HG03196 (cell line): ENCODE data around the gene MATK.
"Not testable (repeated sequence)": the region's sequence is repeated elsewhere in the genome, so short reads cannot be mapped to it uniquely, and the experiment has no call there.

Experiments
- ATAC-seq: cut with Tn5 transposase; IDR thresholded peaks from one replicate; pipeline ENCODE4 v1.9.1; 2021; ENCODE audit not compliant: unreplicated experiment

MATK gene

DNA sequence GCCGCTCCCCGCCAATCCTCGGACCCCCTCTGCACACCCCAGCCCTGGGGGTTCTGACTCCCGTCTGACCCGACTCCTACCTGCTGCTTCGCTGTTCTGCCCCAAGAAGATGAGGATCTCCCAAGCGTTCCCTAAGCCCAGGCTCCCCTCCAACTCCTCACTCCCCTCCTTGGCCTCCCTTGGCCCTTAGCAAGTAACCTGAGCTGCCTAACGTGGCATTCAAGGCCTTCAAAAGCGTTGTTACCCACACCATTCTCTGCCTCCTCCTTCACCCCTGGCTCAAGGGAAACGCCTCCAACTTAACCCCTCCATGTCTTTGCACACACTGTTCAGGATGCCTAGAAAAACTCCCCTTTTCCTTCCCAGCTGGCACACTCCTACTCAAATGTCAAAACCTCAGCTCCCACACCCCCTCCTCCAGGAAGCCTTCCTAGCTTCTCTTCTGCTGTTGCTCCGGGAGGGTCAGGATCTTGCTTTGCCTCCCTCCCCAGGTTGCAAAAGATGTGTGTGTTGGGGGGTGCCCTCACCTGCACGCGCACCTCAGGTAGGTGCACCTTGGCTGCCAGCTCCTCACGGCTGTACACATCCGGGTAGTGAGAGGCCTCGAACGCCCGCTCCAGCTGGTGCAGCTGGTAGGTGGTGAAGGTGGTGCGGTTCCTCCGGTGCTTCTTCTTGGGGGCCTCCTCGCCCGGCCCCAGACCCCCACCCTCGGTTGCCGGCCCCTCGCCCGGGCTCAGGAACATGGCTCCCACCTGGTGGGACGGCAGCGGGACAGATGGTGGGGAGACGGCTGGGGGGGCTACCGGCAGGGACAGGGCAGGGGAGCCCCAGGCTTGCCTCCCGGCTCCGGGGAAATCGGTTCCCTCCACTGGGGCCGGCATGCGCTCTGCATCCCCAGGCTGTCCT lies 14.9 kb downstream of the MATK start:
- ATAC-seq, result no peak

DNA sequence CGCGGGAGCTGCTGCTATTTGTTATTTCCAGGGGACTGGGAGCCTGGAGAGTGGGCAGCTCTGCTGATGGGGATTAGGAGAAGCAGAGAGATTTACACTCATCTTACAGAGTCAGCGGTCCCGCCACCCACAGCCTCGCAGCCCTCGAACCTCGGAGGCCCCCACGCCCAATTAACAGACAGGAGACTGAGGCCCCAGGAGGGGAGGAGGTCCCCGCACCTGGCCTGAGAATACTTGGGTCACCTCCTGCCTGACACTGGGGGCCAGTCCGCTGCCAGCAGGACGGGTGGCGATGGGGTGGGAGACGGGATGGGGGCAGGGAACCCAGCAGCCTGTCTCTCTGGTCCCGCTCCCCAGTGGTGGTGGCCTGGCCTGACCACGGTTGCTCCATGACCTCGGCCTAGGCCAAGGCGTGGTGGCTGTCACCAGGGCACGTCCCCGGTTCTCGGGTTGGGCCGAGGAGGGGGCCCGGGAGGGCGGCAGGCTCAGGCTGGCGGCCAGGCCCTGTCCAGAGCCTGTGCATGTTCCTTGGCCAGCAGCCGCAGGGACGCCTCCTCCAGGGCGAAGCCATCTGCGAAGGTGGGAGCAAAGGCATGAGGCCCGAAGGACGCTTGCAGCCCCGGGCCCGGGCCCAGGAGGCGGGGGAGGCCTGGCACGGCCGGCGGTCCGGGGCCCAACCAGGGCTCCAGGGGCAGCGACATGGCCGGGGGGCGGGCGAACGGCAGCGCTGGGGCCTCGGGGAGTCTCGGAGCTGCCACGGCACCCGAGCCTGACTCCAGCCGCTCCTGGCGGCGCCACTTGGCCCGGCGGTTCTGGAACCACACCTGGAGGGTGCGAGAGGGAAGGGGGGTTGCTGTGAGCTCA lies 15.8 kb downstream of the MATK start:
- no peak for ATAC-seq

DNA sequence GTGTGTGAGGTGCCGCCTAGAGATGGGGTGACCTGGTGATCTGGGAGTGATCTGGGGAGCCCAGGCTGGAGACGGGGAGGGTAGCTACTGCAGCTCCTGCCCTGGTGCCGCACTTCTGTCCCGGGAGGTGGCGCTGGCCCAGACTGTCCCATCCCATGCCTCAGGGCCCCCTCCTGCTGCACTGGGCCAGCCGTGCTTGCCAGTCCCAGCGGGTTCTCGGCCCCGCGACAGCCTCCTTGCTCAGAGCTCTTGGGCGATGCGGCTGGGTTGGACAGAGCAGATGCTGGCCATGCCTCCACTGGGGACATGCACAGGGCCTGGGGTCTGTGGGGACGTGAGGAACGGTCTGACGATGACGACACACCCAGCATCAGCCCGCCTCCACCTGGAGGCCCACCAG lies 16.7 kb downstream of the MATK start:
- ATAC-seq, result no peak

DNA sequence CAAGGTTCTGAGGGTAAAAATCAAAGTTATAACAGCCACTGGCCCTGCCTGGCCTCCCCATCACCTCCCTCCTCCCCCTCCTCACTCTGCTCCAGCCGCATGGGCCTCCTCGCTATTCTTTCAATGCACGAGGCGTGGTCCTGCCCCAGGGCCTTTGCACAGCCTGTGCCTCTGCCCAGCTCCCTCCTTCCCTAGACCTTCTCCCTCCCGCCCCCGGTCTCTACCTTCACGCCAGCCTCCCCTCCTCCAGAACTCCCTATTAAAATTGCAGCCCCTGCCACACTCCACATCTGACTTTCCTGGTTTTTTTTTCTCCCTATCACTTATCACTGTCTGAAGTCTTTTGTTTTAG lies 17.5 kb downstream of the MATK start:
- no peak for ATAC-seq

DNA sequence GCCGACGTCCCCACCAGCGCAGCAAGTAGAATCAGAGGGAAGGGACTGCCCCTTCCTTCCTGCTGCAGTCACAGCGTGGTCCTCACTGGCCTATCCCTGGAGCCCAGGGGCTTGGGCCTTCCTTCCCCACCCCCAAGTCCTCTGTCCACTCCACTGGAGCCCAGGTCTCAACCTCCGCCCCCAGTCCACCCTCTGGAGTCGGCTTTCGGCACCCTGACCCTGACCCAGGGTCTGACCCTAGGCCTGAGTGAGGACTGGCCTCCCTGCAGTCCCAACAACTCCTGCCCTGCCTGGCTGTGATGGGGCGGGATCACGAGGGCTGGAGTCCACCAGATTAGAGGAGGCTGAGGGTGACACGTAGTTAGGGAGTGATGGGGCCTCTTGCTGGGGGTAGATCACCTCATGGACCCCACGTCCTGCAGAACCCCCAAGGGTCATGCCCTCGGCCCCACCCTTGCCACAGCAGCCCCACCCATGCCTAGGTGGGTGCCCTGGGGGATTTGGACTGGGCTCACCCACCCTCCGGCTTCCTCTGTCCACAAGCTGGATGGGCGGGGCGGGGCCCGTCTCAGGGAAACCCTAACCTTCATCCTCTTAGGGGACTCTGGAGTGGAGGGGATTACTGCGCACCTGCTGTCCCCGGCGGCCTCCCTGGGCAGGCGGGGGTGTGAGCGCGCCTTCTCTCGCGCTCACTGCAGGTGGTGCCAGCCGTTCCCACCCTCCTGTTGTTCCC lies 18.0 kb downstream of the MATK start:
- no peak for ATAC-seq

DNA sequence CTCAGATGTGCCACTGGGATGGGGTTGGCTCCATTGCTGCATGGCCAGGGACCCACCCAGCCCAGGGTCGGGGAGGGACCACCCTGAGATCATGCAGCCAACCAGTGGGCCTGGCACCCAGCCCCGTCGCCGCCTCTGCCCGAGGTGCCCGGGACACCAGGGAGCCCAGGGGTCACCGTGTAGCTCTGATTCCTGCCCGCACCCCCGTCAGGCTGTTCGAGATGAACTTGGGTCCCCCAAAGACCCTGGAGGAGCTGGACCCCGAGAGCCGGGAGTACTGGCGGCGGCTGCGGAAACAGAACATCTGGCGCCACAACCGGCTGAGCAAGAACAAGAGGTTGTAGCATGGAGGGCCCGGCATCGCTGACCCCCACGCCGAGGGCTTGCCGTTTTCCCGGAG lies 19.1 kb downstream of the MATK start:
- no peak for ATAC-seq

DNA sequence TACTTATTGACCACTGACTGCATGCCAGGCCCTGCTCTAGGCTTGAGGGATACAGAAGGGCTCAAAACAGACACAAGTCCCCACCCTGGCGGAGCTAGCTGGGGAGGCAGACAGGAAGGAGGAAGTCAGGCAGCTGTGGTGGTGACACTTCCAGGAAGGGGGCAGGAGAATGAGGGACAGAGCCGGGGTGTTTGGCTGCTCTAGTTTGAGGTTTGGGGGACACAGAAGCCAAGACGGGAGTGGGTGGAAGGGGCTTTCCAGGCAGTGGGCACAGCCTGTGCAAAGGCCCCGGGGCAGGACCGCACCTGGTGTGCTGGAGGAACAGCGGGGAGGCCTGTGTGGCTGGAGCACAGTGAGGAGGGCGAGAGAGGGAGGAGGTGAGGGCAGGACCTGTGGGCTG lies 19.7 kb downstream of the MATK start:
- ATAC-seq, result no peak

DNA sequence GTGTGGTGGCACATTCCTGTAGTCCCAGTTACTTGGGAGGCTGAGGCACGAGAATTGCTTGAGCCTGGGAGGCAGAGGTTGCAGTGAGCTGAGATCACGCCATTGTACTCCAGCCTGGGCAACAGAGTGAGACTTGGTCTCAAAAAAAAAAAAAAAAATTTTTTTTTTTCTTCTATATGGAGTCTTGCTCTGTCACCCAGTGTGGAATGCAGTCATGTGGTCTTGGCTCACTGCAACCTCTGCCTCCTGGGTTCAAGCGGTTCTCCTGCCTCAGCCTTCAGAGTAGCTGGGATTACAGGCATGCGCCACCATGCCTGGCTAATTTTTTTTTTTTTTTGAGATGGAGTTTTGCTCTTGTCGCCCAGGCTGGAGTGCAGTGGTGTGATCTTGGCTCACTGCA lies 20.4 kb downstream of the MATK start:
- ATAC-seq, result not testable (repeated sequence)

DNA sequence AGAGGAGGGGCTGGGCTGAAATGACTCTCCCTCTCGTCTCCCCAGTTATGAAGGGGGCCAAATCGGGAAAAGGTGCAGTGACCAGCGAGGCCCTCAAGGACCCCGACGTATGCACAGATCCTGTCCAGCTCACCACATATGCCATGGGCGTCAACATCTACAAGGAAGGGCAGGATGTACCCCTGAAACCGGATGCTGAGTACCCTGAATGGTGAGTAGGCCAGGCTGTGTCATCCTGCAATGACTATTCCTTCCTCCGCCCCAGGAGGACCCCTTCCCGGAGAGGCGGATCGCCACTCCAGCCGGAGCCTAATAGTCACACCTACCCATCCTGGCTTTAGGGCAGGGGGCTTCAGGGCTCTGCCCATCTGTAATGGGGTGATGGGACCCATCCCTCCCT lies 21.1 kb downstream of the MATK start:
- no peak for ATAC-seq

DNA sequence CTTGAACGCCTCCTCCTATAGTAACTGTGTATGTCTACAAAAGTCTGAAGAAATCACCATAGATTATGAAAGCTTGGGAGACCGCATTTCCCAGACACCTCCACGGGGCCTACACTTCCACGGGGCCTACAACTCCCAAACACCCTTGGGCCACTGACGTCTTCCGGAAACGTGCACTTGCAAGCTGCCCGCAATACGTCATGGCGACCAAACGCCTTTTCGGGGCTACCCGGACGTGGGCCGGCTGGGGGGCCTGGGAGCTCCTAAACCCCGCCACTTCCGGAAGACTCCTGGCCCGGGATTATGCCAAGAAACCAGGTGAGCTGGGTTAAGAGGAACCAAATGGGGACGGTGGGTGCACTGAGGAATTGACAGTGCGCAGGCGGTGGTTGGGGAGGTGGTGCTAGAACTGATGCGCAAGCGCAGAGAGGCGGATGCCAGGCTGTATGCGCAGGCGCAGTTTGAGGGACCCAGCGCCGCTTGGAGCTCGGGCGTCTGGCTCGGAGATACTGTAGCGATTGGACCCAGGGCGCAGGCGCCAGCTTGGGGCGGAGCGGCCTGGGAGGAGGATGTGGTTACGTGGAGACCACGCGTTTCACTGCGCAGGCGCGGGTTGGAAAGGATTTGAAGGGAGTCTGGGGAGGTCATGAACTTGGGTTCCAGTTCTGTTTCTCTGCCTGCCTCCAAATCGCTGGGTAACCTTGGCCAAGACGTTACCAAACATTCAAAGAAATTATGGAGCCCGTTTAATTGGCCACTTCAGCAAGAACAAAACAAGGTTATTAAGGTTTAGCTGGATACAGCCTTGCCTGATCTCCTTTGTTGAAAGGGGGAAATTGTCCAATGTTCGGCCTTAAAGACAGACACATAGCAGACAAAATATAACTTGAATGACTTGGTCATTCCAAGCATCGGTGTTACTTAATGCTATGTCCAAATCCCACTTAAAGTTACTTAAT lies 23.4 kb downstream of the MATK start, which contains the start of gene MRPL54:
MRPL54 (plus strand) TSS at position 182 of the 959 bp plus-strand sequence; CDS start at position 201, 19 bp downstream.
- peak; percentile 61 for ATAC-seq

DNA sequence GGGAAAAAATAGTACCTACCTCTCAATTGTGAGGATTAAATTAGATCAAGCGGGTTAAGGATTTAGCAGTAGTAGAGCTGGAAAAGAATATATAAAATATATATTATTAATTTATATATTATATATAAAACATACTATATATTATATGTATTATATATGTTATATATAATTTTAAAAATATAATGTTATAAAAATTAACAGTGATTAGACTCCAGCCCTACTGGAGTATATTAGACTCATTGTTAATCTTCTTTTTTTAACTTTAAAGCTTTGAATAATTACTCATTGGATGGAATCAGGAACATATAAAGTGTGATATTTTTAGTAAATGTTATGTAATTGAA lies 24.1 kb downstream of the MATK start:
- no peak for ATAC-seq

DNA sequence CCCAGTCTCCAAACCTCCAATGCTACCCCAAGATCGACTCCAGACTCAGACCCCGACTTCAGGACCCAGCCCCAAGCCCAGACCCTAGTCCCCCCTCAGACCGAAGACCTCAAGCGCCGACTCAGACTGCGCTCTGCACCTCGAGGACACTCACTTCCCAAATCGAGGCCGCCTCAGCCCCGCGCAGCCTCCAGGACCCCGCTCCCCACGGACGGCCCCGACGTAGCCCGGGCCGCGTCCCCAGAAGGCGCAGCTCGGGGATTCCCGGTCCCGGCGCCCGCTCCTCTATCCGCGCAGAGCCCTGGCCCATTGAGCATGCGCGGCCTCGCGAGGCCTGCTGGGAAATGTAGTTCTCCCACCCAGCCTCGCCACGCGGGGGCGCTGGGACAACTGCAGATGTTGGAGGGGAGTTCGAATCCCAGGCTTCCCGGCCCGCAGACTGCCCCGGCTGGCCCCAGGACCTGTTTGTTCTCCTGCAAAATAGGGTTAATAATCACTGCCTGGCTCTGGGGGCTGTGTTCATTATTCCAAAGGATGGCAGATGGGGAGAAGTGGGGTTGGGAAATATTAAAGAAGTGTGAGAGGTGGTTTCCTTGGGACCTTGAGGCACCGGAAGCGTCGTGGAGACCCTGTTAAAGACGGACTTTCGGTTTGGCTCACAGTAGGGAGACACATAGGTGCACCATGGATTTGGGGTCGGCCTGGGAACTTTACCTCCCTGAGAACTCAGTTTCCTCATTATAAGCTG lies 24.6 kb downstream of the MATK start, which contains the start of gene APBA3:
APBA3 (minus strand) TSS at position 311 of the 748 bp plus-strand sequence. CDS start 1,428 bp downstream, outside the sequence.
- ATAC-seq, result peak; percentile 52

DNA sequence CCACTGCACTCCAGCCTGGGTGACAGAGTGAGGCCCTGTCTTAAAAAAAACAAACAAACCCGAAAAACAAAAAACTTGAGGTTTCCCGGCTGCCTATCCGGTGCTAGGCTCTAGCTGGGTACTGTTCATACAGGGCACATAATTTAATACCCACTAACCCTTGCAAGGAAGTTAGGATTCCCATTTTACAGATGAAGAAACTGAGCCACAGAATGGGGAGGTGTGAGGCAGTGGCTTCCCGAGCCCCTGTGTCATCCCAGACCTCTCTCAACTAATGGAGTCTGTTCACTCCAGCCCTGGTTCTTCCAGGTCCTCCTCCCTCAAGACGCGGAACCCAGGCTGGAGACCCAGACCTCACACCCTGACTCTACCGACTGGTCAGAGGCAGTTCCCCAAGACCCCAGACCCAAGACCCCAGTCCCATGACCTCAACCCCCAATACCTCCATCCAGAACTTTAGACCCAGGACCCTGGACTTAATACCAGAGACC lies 25.3 kb downstream of the MATK start:
- ATAC-seq, result no peak

DNA sequence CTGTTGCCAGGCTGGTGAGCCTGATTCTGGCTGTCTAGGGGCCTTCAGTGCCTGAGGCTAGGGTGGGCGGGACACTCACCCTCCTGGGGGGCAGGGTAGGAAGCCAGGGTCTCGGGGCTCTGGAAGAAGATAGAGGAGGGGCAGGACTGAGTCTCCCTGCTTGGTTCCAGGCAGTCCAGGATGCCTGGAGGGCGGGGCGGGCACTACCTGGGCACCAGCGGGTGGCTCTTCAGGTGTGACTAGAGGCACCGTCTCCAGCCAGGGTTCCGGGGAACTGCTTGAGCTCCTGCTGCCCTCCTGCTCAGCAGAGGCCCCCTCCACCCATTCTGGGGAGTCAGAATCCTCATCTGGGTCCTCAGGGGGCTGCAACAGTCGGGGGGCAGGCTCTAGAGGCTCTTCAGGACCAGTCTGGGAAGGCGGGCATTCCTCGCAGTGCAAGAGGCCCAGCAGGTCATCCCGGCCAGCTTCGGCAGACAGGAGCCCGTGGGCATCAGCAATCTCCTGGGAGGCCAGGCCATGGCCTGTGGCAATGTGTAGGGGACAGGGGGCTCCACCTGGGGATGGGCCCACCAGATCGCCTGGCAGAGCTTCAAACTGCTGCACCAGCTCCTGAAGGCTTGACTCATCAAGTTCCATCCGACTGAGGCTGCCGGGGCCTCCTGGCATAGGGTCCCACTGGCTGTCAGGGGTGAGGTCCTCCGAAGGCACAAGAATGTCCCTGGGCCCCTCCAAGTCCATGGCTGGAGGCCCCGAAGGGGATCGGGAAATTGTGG lies 26.5 kb downstream of the MATK start:
- ATAC-seq, result no peak

DNA sequence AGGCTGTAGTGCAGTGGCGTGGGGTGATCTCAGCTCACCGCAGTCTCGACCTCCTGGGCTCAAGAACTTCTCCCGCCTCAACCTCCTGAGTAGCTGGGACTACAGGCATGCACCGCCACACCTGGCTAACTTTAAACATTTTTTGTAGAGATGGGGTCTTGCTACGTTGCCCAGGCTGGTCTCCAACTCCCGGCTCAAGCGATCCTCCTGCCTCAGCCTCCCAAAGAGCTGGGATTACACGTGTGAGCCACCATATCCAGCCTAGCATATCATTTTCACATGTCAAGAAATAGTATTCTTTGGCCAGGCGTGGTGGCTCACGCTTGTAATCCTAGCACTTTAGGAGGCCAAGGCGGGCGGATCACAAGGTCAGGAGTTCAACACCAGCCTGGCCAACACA lies 27.9 kb downstream of the MATK start:
- not testable (repeated sequence) for ATAC-seq

DNA sequence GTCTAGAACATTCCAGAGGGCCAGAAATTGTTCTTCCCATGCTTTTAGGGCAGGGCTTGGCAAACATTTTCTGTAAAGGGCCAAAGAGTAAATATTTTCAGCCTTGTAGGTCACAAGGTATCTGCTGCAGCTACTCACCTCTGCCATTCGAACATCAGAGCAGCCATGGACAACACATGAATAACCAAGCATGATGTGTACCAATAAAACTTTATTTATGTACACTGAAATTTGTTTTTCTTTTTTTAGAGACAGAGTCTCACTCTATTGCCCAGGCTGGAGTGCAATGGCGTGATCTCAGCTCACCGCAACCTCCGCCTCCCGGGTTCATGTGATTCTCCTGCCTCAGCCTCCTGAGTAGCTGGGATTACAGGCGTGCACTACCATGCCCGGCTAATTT lies 28.5 kb downstream of the MATK start:
- ATAC-seq, result not testable (repeated sequence)

DNA sequence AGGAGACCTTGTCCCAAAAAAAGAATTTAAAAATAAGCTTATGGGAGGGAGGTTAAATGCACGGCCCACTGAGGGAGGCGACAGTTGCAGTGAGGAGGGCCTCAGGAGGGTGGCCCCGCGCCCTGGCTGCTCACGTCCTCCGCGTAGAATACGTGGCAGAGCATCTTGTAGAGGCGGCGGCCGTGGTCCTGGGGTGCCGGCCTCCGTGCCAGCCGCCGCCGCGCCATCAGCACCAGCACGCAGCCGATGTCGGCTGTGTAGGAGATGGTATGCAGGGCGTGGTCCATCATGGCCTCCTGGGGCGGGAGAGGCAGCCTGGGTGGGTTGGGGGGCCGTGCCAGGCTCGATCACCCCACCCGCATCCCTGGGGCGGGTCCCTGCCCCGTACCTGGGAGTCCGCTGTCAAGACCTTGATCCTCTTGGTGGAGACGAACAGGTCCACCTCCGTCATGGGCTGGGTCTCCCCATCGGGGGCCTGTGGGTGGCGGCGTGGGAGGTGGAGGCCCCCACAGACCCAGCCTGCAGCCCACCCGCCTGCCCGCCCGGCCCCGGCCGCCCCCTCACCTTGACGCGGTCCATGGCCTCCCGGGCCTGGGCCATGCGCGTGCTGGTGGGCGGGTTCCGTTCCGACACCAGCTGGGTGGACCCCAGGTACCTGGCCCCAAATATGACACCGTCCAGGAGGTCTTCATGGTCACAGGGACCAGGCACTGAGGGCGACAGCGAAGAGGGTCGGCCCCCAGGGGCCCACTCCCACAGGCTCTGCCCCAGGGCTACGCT lies 32.4 kb downstream of the MATK start:
- no peak for ATAC-seq

DNA sequence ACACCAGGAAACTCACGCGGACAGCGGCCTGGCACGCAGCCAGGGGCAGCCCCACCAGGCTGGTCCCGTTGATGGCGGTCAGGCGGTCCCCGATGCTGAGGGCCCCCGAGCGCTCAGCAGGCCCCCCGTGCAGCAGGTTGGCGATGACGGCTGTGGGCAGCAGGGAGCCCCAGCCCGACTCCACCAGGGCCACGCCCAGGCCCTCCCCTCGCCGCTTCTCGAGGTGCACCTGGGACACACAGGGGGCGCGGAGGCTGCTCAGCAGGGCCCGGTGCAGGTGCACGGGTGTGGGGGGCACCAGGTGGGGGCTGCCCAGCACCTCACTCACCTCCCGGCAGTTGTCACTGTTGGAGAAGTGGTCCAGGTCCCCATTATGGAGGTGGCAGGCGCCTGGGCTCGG lies 33.7 kb downstream of the MATK start:
- no peak for ATAC-seq
